Stomach (tissue), 9 donors: ENCODE results near the gene RBM6. TPM values are rescaled to one million over a fixed set of nuclear protein-coding genes. Genes with fewer than 3 reads are reported as not detected.

Source experiments
- DNase-seq, 2 donors: peaks; one replicate each; pipeline versions ENCODE4 v3.0.0 to v3.0.0-alpha.2; 2013 to 2019
- H3K27ac ChIP-seq, 5 donors: fragments of 200-600 bp in 4 of 5; sonication (generic) in 4 of 5; one replicate each; pipeline ENCODE4 v1.5.1; 2013 to 2019; ENCODE audit warnings: mild to moderate bottlenecking in 1 of 5, moderate library complexity in 1 of 5
- H3K27me3 ChIP-seq, 3 donors: fragments of 200-600 bp; sonication (generic); one replicate each; pipeline ENCODE4 v1.5.1; 2017 to 2019; ENCODE audit warnings: mixed run types in 1 of 3
- H3K36me3 ChIP-seq, 4 donors: fragments of 200-600 bp; sonication (generic); 1 replicate in 3 of 4; 2 replicates in 1 of 4; pipeline ENCODE4 v1.5.1; 2016 to 2019
- H3K4me1 ChIP-seq, 4 donors: fragments of 200-600 bp; sonication (generic); one replicate each; pipeline ENCODE4 v1.5.1; 2016 to 2019
- H3K4me3 ChIP-seq, 4 donors: fragments of 200-600 bp; sonication (generic) in 3 of 4; one replicate each; pipeline ENCODE4 v1.5.1; 2016 to 2019; ENCODE audit warnings: mild to moderate bottlenecking in 1 of 4
- H3K9me3 ChIP-seq, 4 donors: fragments of 200-600 bp; sonication (generic); one replicate each; pipeline ENCODE4 v1.5.1; 2016 to 2019
- EP300 ChIP-seq: sonication (generic); formaldehyde crosslinking; IDR thresholded peaks from one replicate; pipeline ENCODE4 v1.6.1; 2017; ENCODE audit warnings: antibody characterized with exemption
- POLR2A ChIP-seq, 4 donors: fragments of 450-650 bp; IDR thresholded peaks; one replicate each; pipeline ENCODE4 v1.6.1; 2016; ENCODE audit warnings: antibody characterized with exemption in 4 of 4, control low read depth in 2 of 4, mild to moderate bottlenecking in 1 of 4, moderate library complexity in 1 of 4
- POLR2AphosphoS5 ChIP-seq, 3 donors: sonication (generic); formaldehyde crosslinking; IDR thresholded peaks; one replicate each; pipeline ENCODE4 v1.6.1; 2016; ENCODE audit warnings: antibody characterized with exemption in 3 of 3
- WGBS, 5 donors: extraction: QIAGEN DNeasy Blood & Tissue Kit in 3 of 5; methylation state at CpG; one replicate each; pipeline versions ENCODE4 v1.1.5 to v1.1.7; 2013 to 2018; 5-methylcytosine and 5-hydroxymethylcytosine counted together
- intact Hi-C: fragments of 100-400 bp; cut with DNase I; formaldehyde crosslinking; loops from one replicate; pipeline ENCODE4 v1.15.1; 2023; ENCODE audit warnings: low total_unique reads
- polyA plus RNA-seq, 3 donors: library from polyadenylated mRNA; stranded (reverse); fragments of 200-250 nt; gene quantifications; one replicate each; pipeline ENCODE4 v1.2.3, GENCODE V29; 2013
- total RNA-seq, 5 donors: library from RNA; depleted of rRNA; stranded (reverse); fragments of >200 nt; gene quantifications; one replicate each; pipeline versions ENCODE4 v1.1.0 to v1.2.3, GENCODE V29; 2014 to 2016
- TF ChIP-seq, protein P1 (sequence below), 7 experiments: fragments of 450-650 bp in 4 of 7; fragments of 200-600 bp in 3 of 7; sonication (generic) in 3 of 7; IDR thresholded peaks; one replicate each; pipeline ENCODE4 v1.5.1; 2016 to 2019; ENCODE audit warnings: antibody characterized with exemption in 7 of 7, control low read depth in 2 of 7, mild to moderate bottlenecking in 1 of 7
- donor health status: healthy with polysubstance abuse.
- donor health status: Bipolar disorder and iron deficiency.
- donor health status: healthy.

The RBM6 gene
- total and polyA plus RNA-seq, 8 donors: 87.0 to 239 (median 133) TPM

DNA sequence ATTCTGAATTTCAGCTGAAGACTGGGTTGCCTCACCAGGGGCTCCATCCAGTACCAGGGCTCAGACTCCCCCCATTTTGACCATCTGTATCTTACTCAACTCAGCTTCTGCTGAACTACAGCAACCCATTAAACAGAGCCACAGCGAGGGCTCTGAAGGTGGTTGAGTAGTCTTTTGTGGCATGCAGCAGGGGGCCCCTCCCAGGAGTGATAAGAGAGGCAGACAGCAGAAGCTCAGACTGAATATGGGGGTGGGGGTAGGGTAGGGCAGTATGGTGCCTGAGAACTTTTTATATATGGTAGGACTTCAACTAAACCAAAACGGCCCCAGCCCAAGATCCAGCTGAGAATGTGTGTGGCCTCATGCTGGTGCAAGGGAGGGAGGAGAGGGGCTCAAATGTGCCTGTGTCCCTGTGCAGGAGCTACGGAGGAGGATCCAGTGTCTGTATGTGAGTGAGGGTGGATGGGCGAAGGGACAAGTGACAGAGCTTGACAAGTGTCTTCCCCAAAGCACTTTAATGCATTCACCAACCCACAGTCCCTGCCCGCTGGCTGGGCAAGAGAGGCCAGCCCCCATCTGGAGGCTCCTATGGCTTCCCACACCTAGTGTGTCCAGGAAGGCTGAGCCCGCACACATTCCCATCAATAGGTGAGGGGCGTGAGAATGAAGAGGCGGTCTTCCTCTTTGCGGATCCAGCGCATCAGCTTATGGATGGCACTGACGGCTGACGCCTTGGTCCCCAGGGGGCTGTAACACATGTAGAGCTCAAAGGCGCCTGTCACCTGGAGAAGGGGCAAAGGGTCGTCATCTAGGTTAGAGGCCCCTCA, 31.4 kb upstream of the RBM6 start:
- Histone ChIP-seq H3K36me3 (peaks cover 12 to 51% (median 48%) of the 10 kb centered on the region in 4 donors), H3K9me3 (no peaks in the 10 kb centered on the region), H3K4me1 (peaks cover 22 to 39% (median 32%) of the 10 kb centered on the region in 4 donors), H3K27ac (no peak overlapping the region), H3K4me3 (no peak overlapping the region), H3K27me3 (no peaks in the 10 kb centered on the region)
- no peak for DNase-seq
- WGBS, 5 donors: 87 to 91% (median 88%) methylated on average over 14 of the region's 14 CpGs
- TF ChIP-seq EP300: no peak
- TF ChIP-seq POLR2A (IDR thresholded peaks at IDR 0.05): no peak
- no peak for TF ChIP-seq POLR2AphosphoS5 (IDR thresholded peaks at IDR 0.05)
- TF ChIP-seq, protein P1, sequence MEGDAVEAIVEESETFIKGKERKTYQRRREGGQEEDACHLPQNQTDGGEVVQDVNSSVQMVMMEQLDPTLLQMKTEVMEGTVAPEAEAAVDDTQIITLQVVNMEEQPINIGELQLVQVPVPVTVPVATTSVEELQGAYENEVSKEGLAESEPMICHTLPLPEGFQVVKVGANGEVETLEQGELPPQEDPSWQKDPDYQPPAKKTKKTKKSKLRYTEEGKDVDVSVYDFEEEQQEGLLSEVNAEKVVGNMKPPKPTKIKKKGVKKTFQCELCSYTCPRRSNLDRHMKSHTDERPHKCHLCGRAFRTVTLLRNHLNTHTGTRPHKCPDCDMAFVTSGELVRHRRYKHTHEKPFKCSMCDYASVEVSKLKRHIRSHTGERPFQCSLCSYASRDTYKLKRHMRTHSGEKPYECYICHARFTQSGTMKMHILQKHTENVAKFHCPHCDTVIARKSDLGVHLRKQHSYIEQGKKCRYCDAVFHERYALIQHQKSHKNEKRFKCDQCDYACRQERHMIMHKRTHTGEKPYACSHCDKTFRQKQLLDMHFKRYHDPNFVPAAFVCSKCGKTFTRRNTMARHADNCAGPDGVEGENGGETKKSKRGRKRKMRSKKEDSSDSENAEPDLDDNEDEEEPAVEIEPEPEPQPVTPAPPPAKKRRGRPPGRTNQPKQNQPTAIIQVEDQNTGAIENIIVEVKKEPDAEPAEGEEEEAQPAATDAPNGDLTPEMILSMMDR (IDR thresholded peaks at IDR 0.05): no peak
- intact Hi-C loops: no loop called here

DNA sequence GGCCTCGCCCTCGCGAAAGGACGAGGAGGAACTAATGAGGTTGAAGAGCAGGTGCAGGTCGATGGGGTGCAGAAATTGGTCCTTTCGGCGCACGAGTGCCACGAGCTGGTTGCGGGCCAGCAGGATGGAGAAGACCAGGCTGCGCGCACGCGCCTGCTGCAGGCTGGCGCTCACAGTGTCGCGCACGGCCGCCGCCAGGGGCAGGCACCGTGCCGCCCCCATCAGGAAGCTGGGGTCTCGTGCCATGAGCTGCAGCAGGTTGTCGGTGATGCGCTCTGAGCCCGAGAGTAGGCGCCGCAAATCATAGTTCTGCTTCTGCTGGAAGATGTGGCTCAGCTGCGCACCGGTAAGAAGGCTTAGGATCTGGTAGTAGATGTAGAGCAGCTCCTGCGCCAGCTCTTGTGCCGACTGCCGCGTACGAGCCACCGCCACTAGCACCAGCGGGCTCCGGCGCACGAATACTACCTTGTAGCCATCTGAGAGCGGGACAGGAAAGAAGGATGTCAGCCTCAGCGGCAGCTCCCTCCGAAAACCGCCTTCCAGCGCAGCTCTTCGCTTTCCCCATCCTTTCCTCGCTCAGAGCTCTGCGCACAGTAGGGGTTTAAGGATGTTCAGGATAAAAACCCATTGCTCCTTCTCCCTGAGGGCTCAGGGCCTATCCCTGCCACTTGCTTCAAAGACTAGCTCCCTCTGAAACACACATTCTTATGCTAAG, 29.4 kb upstream of the RBM6 start:
- peaks cover 7 to 32% (median 18%) of the 10 kb centered on the region in 4 donors for H3K4me1 ChIP-seq
- WGBS, 5 donors: 81 to 88% (median 84%) methylated on average over 39 to 48 of the region's 48 CpGs
- no peak overlapping the region for H3K27ac ChIP-seq
- H3K27me3 ChIP-seq: no peaks in the 10 kb centered on the region
- H3K4me3 ChIP-seq: no peak overlapping the region
- no peak for DNase-seq
- no peaks in the 10 kb centered on the region for H3K9me3 ChIP-seq
- intact Hi-C loops: no loop called here
- TF ChIP-seq EP300 (no peak), POLR2A (IDR thresholded peaks at IDR 0.05) (no peak), POLR2AphosphoS5 (IDR thresholded peaks at IDR 0.05) (no peak)
- TF ChIP-seq, protein P1 (IDR thresholded peaks at IDR 0.05): no peak
- peaks cover 12 to 51% (median 48%) of the 10 kb centered on the region in 4 donors for H3K36me3 ChIP-seq

- Histone ChIP-seq H3K4me1 (peaks cover 2 to 27% (median 13%) of the 10 kb centered on the region in 4 donors), H3K4me3 (no peak overlapping the region), H3K9me3 (no peaks in the 10 kb centered on the region), H3K27me3 (no peaks in the 10 kb centered on the region), H3K27ac (no peak overlapping the region), H3K36me3 (peaks cover 12 to 51% (median 48%) of the 10 kb centered on the region in 4 donors)
- no peak for TF ChIP-seq POLR2AphosphoS5 (IDR thresholded peaks at IDR 0.05)
- TF ChIP-seq, protein P1 (IDR thresholded peaks at IDR 0.05): no peak
- no peak for TF ChIP-seq POLR2A (IDR thresholded peaks at IDR 0.05)
- TF ChIP-seq EP300: no peak
- 90 to 100% (median 97%) methylated on average over 2 of the region's 2 CpGs for WGBS, 5 donors
- intact Hi-C loops: no loop called here
- no peak for DNase-seq
These were observed 28.9 kb upstream of the RBM6 start for GRCh38 chr3:49911124-49911420.

DNA sequence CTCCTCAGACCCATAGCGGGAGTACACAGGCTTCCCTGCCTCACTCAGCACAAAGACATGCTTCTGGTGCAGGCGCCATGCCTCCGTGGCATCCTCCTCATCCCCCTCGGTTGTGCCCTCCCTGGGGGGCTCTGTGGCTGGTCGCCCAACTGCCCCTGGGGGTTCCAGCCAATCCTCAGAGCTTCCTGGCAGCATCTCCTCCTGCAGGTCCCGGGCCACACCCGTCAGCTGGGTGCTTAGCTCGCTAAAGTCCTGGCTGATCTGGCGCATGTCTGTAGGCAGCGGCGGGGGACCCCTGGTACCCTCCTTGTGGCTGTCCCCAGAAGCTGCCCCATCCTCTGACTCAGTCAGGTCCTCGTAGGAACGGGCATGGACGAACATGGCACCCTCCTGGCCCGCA, 28.3 kb upstream of the RBM6 start:
- no peak for TF ChIP-seq POLR2A (IDR thresholded peaks at IDR 0.05)
- no peak for TF ChIP-seq EP300
- no peak for TF ChIP-seq POLR2AphosphoS5 (IDR thresholded peaks at IDR 0.05)
- TF ChIP-seq, protein P1 (IDR thresholded peaks at IDR 0.05): no peak
- no peak for DNase-seq

More for the DNA sequence above, 28.3 kb upstream of the RBM6 start:
- Histone ChIP-seq H3K9me3 (no peaks in the 10 kb centered on the region), H3K4me3 (no peak overlapping the region), H3K27ac (no peak overlapping the region), H3K36me3 (peaks cover 12 to 51% (median 48%) of the 10 kb centered on the region in 4 donors), H3K27me3 (no peaks in the 10 kb centered on the region), H3K4me1 (peaks cover 0 to 22% (median 10%) of the 10 kb centered on the region in 4 donors)
- 83 to 94% (median 93%) methylated on average over 8 to 15 of the region's 15 CpGs for WGBS, 5 donors
- intact Hi-C loops: no loop called here
